Right ventricle myocardium superior (tissue), 1 donor: ENCODE data around the gene CDX1. TPM values are rescaled to one million over a fixed set of nuclear protein-coding genes. Genes with fewer than 3 reads are reported as not detected.

Source experiments
- ATAC-seq: fragments of 200-7000 bp; cut with Tn5 transposase; one replicate; pipeline ENCODE4 v1.9.1; 2020; ENCODE audit warnings: mild to moderate bottlenecking; ENCODE audit not compliant: poor library complexity
- DNase-seq: peaks from one replicate; pipeline ENCODE4 v3.0.0-alpha.2; 2020
- intact Hi-C: fragments of 100-400 bp; cut with DNase I; formaldehyde crosslinking; loops from one replicate; pipeline ENCODE4 v1.11.2; 2022
- long read RNA-seq: library from polyadenylated mRNA; unstranded; transcript quantifications from one replicate; pipeline ENCODE4 v2.0.0, GENCODE V29; 2021
- total RNA-seq: library from RNA; stranded (reverse); fragmentation: NEBNext Ultra II Directional; extraction: Animal tissue kit (Norgen Biotek cat#: 25700); gene quantifications from one replicate; pipeline ENCODE4 v1.2.1, GENCODE V29; 2021
- donor health status: DM: no; HTN: yes; CAD: no; lungs with severe emphysema.

Gene CDX1
- not detected for total RNA-seq
- long read RNA-seq = 0 reads

DNA sequence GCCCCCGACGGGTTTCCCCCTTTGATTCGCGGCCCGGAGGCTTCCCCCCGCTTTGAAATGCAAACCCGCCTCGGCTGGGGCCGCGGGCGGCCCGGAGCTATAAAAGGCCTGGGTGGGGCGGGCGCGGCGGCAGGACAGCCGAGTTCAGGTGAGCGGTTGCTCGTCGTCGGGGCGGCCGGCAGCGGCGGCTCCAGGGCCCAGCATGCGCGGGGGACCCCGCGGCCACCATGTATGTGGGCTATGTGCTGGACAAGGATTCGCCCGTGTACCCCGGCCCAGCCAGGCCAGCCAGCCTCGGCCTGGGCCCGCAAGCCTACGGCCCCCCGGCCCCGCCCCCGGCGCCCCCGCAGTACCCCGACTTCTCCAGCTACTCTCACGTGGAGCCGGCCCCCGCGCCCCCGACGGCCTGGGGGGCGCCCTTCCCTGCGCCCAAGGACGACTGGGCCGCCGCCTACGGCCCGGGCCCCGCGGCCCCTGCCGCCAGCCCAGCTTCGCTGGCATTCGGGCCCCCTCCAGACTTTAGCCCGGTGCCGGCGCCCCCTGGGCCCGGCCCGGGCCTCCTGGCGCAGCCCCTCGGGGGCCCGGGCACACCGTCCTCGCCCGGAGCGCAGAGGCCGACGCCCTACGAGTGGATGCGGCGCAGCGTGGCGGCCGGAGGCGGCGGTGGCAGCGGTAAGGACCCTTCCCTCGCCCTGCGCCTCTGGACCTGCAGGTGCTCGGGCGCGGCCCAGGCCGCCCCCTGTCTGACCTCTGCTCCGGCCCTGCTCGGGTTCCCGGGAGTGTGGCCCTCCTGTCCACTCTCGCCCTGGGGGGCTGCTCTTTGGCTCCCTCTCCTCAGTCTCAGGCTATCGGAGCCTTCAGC lies at the start of gene CDX1:
Gene CDX1 (plus strand): TSS at position 129 of the 862 bp plus-strand sequence. CDS start 99 bp downstream, at position 228.
- DNase-seq (no peak), ATAC-seq (no peak)
- intact Hi-C loops = loop anchor here (10.0 kb wide), 1 partner anchor 268 kb away; no protein-coding TSS in a partner anchor

GRCh38 chr5:150117945-150118560 lies 48.5 kb upstream of the CDX1 start:
- ATAC-seq = no peak
- intact Hi-C loops = no loop called here
- peak; percentile 29 for DNase-seq

DNA sequence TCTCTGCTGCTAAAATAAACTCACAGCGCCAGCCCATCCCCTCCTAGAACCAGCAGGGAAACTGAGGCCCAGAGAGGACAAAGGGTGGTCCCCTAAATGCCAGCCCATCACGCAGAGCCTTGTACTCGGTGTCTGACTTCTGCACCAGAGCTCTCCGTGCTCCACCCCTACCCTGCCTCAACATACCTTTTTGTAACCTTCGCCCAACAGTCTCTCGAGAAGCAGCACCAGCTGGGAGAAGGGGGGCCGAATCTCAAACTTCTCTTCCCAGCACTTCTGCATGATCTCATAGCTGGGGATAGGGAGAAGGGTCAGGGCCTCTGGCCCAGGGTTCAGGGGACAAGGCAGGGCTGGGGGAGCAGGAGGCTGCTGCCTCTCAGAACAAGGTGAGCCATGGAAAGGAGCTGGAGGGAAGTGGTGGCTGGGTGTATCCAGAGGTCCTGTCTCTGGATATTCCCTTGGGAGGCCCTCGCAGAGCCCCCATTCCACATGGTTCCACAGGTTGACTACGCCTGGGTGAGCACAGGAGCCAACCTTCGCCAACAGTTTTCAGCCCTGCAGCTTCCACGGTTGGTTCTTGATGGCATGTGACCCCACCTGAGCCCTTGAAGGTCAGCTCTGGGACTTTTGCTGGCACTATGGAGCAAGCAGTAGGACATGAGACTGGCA lies 47.9 kb upstream of the CDX1 start:
- DNase-seq = peak; percentile 29
- intact Hi-C loops = no loop called here
- no peak for ATAC-seq

DNA sequence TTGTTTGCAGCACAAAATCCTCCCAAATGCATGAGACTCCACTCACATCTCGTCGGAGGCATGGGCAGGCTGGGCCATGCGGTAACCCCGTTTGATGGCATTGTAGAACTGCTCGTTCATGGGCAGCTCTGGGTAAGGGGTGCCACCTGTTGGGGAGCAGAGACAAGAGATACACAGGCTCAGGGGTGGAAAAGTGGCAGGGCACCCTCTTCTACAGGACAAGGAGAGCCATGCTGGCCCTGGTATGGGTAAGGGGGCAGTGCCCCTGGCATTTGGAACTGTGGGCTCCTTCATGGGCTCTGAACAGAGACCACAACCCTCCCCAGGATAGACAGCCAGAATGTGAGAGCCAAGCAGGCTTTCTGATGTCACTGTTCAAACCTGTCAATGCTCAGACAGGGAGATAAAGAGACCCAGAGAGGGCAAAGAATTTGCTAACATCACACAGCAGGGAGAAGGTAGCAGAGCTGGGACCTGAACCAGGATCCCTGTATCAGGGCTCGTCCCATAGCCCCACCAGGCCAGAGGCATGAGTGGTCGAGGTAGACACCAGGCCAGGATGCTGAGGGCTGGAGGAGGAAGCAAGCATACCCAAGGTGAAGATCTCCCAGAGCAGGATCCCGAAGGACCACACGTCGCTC lies 47.0 kb upstream of the CDX1 start:
- ATAC-seq (peak; percentile 19), DNase-seq (peak; percentile 45)
- intact Hi-C loops = no loop called here

- no peak for ATAC-seq
- no peak for DNase-seq
- intact Hi-C loops = no loop called here
Measured at GRCh38 chr5:150120062-150120441, 46.5 kb upstream of the CDX1 start.

- ATAC-seq (no peak), DNase-seq (no peak)
- intact Hi-C loops = no loop called here
Measured at GRCh38 chr5:150120617-150121447, 45.7 kb upstream of the CDX1 start.

GRCh38 chr5:150121448-150122157 lies 45.0 kb upstream of the CDX1 start:
- ATAC-seq = no peak
- intact Hi-C loops = no loop called here

GRCh38 chr5:150122158-150122510 lies 44.4 kb upstream of the CDX1 start:
- intact Hi-C loops = no loop called here
- ATAC-seq (no peak), DNase-seq (peak; percentile 47)

More at GRCh38 chr5:150121448-150122157, 45.0 kb upstream of the CDX1 start:
- DNase-seq = no peak

- no peak for ATAC-seq
- peak; percentile 34 for DNase-seq
- intact Hi-C loops = no loop called here
Measured at GRCh38 chr5:150122536-150123481, 43.8 kb upstream of the CDX1 start.

DNA sequence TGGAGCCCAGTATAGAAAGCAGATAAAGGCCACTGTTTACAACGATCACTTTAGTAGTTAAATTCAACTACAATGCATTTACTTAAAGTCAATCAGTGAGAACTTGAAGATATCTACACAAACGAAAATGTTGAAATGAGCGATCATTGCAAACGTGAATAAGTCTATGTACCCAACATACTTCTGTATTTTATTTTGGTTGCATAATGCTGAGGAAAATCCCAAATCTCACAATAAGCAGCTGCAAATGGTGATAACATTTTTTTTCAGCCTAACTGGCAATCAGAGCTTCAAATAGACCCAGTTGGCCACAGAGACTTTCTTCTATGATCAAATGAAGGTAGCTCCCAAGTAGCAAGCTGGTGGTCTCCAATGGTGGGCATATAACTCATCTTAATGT lies 43.0 kb upstream of the CDX1 start:
- DNase-seq (no peak), ATAC-seq (no peak)
- intact Hi-C loops = no loop called here

DNA sequence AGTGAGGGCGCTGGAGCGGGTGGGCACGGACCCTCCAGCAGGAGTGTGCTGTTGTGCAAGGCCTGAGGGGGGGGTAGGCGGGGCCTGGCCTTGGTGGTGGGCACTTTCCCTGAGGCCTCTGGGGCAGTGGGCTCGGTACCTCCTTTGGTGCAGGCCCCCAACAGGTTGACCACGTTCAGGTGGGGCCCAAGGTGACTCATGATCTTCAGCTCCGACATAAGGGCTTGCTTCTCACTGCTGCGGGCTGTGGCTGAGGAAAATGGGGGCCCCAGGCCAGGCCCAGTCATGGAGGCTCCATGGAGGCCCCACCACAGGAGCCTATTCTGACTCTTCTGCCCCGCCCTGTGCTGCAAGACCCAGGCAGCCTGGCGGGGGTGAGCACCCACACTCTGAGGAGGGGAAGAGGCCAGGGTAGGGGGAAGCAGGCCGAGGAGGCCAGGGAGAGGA lies 42.4 kb upstream of the CDX1 start:
- DNase-seq (peak; percentile 41), ATAC-seq (no peak)

GRCh38 chr5:150124596-150124995 lies 42.0 kb upstream of the CDX1 start:
- DNase-seq (peak; percentile 28), ATAC-seq (no peak)
- intact Hi-C loops = no loop called here

More for the DNA sequence above, 42.4 kb upstream of the CDX1 start:
- intact Hi-C loops = no loop called here

DNA sequence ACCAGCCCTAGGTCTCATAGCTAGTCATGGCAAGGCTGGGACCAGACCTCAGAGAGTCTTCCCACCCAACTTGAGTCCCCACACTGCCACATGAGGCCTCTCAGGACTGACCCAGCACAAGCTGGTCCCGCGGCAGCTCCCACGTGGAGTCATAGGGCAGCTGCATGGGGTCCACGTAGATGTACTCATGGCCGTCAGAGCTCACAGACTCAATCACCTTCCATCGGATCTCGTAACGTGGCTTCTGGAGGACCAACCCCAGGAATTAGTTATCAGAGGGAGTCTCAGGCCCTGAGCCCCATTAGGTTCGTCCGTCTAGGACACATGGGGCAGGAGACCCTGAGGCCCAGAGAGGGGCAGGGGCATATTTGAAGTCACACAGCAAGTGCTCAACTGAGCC lies 41.2 kb upstream of the CDX1 start:
- ATAC-seq = no peak
- intact Hi-C loops = no loop called here

GRCh38 chr5:150126199-150126920 lies 40.2 kb upstream of the CDX1 start:
- intact Hi-C loops = no loop called here

More for the DNA sequence above, 41.2 kb upstream of the CDX1 start:
- peak; percentile 29 for DNase-seq

GRCh38 chr5:150126921-150127265 lies 39.7 kb upstream of the CDX1 start:
- intact Hi-C loops = no loop called here
- ATAC-seq (no peak), DNase-seq (peak; percentile 33)

More at GRCh38 chr5:150126199-150126920, 40.2 kb upstream of the CDX1 start:
- no peak for ATAC-seq
- DNase-seq = peak; percentile 13

GRCh38 chr5:150129454-150129812 lies 37.1 kb upstream of the CDX1 start:
- ATAC-seq (no peak), DNase-seq (no peak)
- intact Hi-C loops = no loop called here
